GM18951 (cell line): Measurements from ENCODE around the gene WDR27.

Experiments used
- POLR2A ChIP-seq: IDR thresholded peaks from 4 replicates; pipeline ENCODE4 v1.6.1; 2011; ENCODE audit warnings: mild to moderate bottlenecking; ENCODE audit not compliant: insufficient read length, insufficient read depth; ENCODE audit errors: extremely low read depth
- in situ Hi-C: fragments of 300-500 bp; cut with MboI; formaldehyde crosslinking; loops from one replicate; pipeline ENCODE4 v1.12.0; 2022; ENCODE audit warnings: low sequenced_read_pairs, mixed read lengths, inconsistent platforms; ENCODE audit not compliant: unreplicated experiment

Gene WDR27

GRCh38 chr6:169508452-169508851, 193.4 kb downstream of the WDR27 start:
- TF ChIP-seq POLR2A, result no peak
- in situ Hi-C loops, result no loop called here

- in situ Hi-C loops, result no loop called here
- no peak for TF ChIP-seq POLR2A
Measured at GRCh38 chr6:169503422-169504152, 198.2 kb downstream of the WDR27 start.

GRCh38 chr6:169502445-169502844, 199.4 kb downstream of the WDR27 start:
- no peak for TF ChIP-seq POLR2A
- in situ Hi-C loops, result no loop called here

GRCh38 chr6:169501777-169502313, 200.0 kb downstream of the WDR27 start:
- TF ChIP-seq POLR2A, result no peak
- in situ Hi-C loops, result no loop called here

GRCh38 chr6:169501128-169501527, 200.7 kb downstream of the WDR27 start:
- TF ChIP-seq POLR2A, result no peak
- in situ Hi-C loops, result no loop called here

GRCh38 chr6:169500688-169501087, 201.1 kb downstream of the WDR27 start:
- no peak for TF ChIP-seq POLR2A
- in situ Hi-C loops, result no loop called here

- TF ChIP-seq POLR2A, result no peak
- in situ Hi-C loops, result no loop called here
Measured at GRCh38 chr6:169499848-169500247, 202.0 kb downstream of the WDR27 start.

- TF ChIP-seq POLR2A, result no peak
- in situ Hi-C loops, result no loop called here
Measured at GRCh38 chr6:169498916-169499513, 202.8 kb downstream of the WDR27 start.

GRCh38 chr6:169495601-169496000, 206.2 kb downstream of the WDR27 start:
- TF ChIP-seq POLR2A, result no peak
- in situ Hi-C loops, result no loop called here

GRCh38 chr6:169494038-169494437, 207.8 kb downstream of the WDR27 start:
- no peak for TF ChIP-seq POLR2A
- in situ Hi-C loops, result no loop called here

GRCh38 chr6:169491482-169491881, 210.3 kb downstream of the WDR27 start:
- no peak for TF ChIP-seq POLR2A
- in situ Hi-C loops, result no loop called here

GRCh38 chr6:169490830-169491229, 211.0 kb downstream of the WDR27 start:
- TF ChIP-seq POLR2A, result no peak
- in situ Hi-C loops, result no loop called here

GRCh38 chr6:169490246-169490641, 211.6 kb downstream of the WDR27 start:
- no peak for TF ChIP-seq POLR2A
- in situ Hi-C loops, result no loop called here
